T-helper 2 cell treated with Interferon-gamma antibody and Interleukin-4, amounts not matched to agents 5 μg/mL and 100 μg/mL, for 36 hours (primary cell): ENCODE data around the gene ANXA8.
"Not testable (repeated sequence)": the region's sequence is repeated elsewhere in the genome, so short reads cannot be mapped to it uniquely, and the experiment has no call there.

Source experiments
- DNase-seq: peaks from one replicate; pipeline ENCODE4 v3.0.0; 2021; ENCODE audit warnings: low spot score
- H3K27ac Mint-ChIP-seq: one replicate; pipeline ENCODE4 v1.8.0; 2021; ENCODE audit warnings: mild to moderate bottlenecking, mixed read lengths
- H3K27me3 Mint-ChIP-seq: one replicate; pipeline ENCODE4 v1.8.0; 2021; ENCODE audit warnings: low read depth, mixed read lengths
- H3K36me3 Mint-ChIP-seq: one replicate; pipeline ENCODE4 v1.8.0; 2021; ENCODE audit warnings: low read depth, mixed read lengths
- H3K4me1 Mint-ChIP-seq: one replicate; pipeline ENCODE4 v1.8.0; 2021; ENCODE audit warnings: low read depth, mixed read lengths
- H3K4me3 Mint-ChIP-seq: one replicate; pipeline ENCODE4 v1.8.0; 2022; ENCODE audit warnings: mild to moderate bottlenecking, moderate library complexity, mixed read lengths
- H3K9me3 Mint-ChIP-seq: one replicate; pipeline ENCODE4 v1.8.0; 2021; ENCODE audit warnings: mixed read lengths

Gene ANXA8

GRCh38 chr10:47456079-47456785 is 27.7 kb downstream of the ANXA8 start:
- no peaks in the 10 kb centered on the region for H3K9me3 Mint-ChIP-seq
- DNase-seq: no peak
- H3K4me1 Mint-ChIP-seq: peaks cover 22% of the 10 kb centered on the region
- H3K4me3 Mint-ChIP-seq: no peak overlapping the region
- H3K27me3 Mint-ChIP-seq: peaks cover 4% of the 10 kb centered on the region
- H3K27ac Mint-ChIP-seq: no peak overlapping the region
- no peaks in the 10 kb centered on the region for H3K36me3 Mint-ChIP-seq

- H3K27me3 Mint-ChIP-seq, H3K9me3 Mint-ChIP-seq, H3K36me3 Mint-ChIP-seq, H3K27ac Mint-ChIP-seq, DNase-seq, H3K4me3 Mint-ChIP-seq: not testable (repeated sequence)
- peaks cover 19% of the 10 kb centered on the region for H3K4me1 Mint-ChIP-seq
These were observed 28.4 kb downstream of the ANXA8 start for GRCh38 chr10:47455350-47456078.

GRCh38 chr10:47454780-47455058 is 29.2 kb downstream of the ANXA8 start:
- no peak overlapping the region for H3K27ac Mint-ChIP-seq
- H3K4me3 Mint-ChIP-seq: no peak overlapping the region
- peaks cover 4% of the 10 kb centered on the region for H3K27me3 Mint-ChIP-seq
- peaks cover 19% of the 10 kb centered on the region for H3K4me1 Mint-ChIP-seq
- H3K36me3 Mint-ChIP-seq: no peaks in the 10 kb centered on the region
- DNase-seq: no peak
- no peaks in the 10 kb centered on the region for H3K9me3 Mint-ChIP-seq

- Mint-ChIP-seq H3K27me3 (peaks cover 4% of the 10 kb centered on the region), H3K9me3 (no peaks in the 10 kb centered on the region), H3K4me3 (no peak overlapping the region), H3K4me1 (peaks cover 19% of the 10 kb centered on the region), H3K36me3 (no peaks in the 10 kb centered on the region), H3K27ac (no peak overlapping the region)
- no peak for DNase-seq
These were observed 29.7 kb downstream of the ANXA8 start for GRCh38 chr10:47454008-47454779.

GRCh38 chr10:47453141-47454007 is 30.5 kb downstream of the ANXA8 start:
- peaks cover 22% of the 10 kb centered on the region for H3K4me1 Mint-ChIP-seq
- no peaks in the 10 kb centered on the region for H3K9me3 Mint-ChIP-seq
- no peak for DNase-seq
- peaks cover 4% of the 10 kb centered on the region for H3K27me3 Mint-ChIP-seq
- no peaks in the 10 kb centered on the region for H3K36me3 Mint-ChIP-seq
- H3K27ac Mint-ChIP-seq: no peak overlapping the region
- H3K4me3 Mint-ChIP-seq: no peak overlapping the region

DNA sequence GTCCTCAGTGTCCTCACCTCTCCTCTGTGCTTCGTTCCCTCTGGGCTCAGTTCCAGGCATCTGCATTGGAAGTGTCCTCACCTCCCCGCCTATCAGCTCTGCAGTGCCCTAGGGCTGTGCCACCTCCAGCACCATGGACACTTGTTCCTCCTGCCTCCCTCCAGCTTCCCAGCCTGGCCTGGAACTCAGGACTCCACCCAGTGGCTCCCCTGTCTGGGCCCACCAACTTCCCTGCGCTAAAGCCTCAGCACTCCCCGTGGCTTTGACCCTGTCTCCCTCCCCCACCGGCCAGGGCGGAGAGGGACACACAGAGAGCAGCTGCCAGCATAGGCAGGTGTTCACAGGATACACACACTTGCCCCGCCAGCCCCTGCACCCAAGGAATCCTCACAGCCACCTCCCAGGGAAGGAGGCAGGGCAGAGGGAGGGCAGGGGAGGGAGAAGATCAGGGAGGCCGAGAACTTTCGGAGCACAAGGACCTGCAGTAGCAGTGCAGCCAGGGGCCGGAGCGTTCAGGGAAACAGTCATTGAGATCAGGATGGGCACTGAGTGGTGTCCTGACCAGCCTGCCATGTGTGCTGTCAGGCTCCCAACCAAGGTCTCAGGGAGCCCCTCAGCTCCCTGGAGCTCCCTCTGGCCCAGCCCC is 31.3 kb downstream of the ANXA8 start:
- no peak for DNase-seq
- no peaks in the 10 kb centered on the region for H3K36me3 Mint-ChIP-seq
- H3K27me3 Mint-ChIP-seq: peaks cover 4% of the 10 kb centered on the region
- peaks cover 30% of the 10 kb centered on the region for H3K4me1 Mint-ChIP-seq
- H3K4me3 Mint-ChIP-seq: no peak overlapping the region
- no peaks in the 10 kb centered on the region for H3K9me3 Mint-ChIP-seq
- no peak overlapping the region for H3K27ac Mint-ChIP-seq

GRCh38 chr10:47451998-47452494 is 31.9 kb downstream of the ANXA8 start:
- Mint-ChIP-seq H3K9me3 (no peaks in the 10 kb centered on the region), H3K36me3 (no peaks in the 10 kb centered on the region), H3K4me1 (peaks cover 30% of the 10 kb centered on the region), H3K4me3 (no peak overlapping the region), H3K27ac (no peak overlapping the region), H3K27me3 (peaks cover 4% of the 10 kb centered on the region)
- DNase-seq: no peak

DNA sequence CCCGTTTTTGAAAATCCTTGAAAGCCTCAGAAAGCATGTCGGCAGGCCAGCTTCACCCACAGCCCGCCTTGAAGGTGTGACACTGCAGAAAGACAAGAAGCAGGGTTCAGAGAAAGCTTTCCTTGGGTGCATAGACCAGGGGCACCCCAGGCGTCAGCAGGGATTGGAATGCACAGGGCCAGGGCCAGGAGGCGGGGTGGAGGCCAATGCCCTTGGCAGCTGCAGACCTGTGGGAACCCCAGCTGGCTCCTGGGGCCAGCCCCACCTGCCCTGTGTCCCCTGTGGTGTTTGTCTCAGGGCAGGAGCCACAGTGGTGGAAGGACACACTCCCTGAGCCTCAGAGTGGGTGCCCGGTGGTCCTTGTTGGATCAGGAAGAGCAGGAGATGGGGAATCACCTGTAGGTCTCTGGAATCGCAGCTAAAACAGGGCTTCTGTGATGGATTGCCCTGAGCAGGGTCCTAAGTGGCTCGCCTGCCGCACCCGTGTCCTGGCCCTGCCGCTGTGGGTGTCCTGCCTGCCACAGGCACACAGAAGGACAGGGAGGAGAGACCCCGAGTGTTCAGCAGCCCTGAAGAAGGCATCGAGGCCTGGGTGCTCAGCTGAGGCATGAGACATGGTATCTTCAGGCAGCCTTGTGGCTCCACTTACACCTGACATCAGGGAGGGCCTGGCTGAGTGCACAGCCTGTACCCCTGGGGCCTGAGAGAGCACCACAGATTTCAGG is 32.5 kb downstream of the ANXA8 start:
- Mint-ChIP-seq H3K27ac (no peak overlapping the region), H3K27me3 (peaks cover 4% of the 10 kb centered on the region), H3K36me3 (no peaks in the 10 kb centered on the region), H3K9me3 (no peaks in the 10 kb centered on the region), H3K4me1 (peaks cover 30% of the 10 kb centered on the region), H3K4me3 (no peak overlapping the region)
- no peak for DNase-seq

DNA sequence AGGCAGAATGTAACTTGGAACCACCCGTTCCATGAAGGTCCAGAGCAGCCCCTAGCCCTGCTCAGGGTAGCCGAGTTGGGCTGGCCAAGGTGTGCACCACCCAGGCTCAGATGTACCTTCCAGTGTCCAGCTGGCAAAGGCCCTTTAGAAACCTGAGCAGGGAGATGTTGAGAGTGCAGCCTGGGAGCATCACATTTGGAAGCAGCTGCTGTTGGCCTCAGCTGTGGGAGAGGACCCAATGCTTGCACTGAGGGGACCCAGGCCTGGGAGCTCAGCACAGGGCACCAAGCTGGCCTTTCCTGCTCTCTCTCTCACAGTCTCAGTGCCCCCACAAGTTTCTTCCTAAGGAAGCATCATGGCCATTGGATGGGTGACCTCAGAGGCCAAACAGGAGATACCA is 33.5 kb downstream of the ANXA8 start:
- Mint-ChIP-seq H3K27ac (no peak overlapping the region), H3K4me1 (peaks cover 28% of the 10 kb centered on the region), H3K36me3 (peaks cover 6% of the 10 kb centered on the region), H3K4me3 (no peak overlapping the region), H3K27me3 (peaks cover 4% of the 10 kb centered on the region), H3K9me3 (peaks cover 7% of the 10 kb centered on the region)
- DNase-seq: no peak

DNA sequence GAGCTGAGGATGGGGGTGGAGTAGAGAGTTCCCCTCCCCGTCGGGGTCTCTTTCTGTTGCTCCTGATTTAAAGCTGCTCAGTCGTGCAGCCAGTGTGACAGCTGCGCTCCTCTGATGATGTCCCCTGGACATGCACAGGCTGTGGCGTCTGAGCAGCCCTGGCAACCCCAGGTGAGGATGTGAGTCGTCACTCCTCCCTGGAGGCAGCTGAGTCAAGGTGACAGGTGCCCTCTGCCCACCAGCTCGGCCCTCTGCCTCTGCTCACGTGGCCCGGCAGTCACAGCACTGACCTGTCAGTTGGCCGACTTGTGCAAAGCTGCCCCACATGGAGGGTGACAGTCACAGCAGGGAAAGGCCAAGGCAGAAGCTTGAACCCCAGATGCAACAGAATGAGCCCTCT is 33.9 kb downstream of the ANXA8 start:
- DNase-seq: no peak
- H3K4me3 Mint-ChIP-seq: no peak overlapping the region
- peaks cover 12% of the 10 kb centered on the region for H3K9me3 Mint-ChIP-seq
- H3K4me1 Mint-ChIP-seq: peaks cover 25% of the 10 kb centered on the region
- peaks cover 9% of the 10 kb centered on the region for H3K36me3 Mint-ChIP-seq
- peaks cover 4% of the 10 kb centered on the region for H3K27me3 Mint-ChIP-seq
- no peak overlapping the region for H3K27ac Mint-ChIP-seq

DNA sequence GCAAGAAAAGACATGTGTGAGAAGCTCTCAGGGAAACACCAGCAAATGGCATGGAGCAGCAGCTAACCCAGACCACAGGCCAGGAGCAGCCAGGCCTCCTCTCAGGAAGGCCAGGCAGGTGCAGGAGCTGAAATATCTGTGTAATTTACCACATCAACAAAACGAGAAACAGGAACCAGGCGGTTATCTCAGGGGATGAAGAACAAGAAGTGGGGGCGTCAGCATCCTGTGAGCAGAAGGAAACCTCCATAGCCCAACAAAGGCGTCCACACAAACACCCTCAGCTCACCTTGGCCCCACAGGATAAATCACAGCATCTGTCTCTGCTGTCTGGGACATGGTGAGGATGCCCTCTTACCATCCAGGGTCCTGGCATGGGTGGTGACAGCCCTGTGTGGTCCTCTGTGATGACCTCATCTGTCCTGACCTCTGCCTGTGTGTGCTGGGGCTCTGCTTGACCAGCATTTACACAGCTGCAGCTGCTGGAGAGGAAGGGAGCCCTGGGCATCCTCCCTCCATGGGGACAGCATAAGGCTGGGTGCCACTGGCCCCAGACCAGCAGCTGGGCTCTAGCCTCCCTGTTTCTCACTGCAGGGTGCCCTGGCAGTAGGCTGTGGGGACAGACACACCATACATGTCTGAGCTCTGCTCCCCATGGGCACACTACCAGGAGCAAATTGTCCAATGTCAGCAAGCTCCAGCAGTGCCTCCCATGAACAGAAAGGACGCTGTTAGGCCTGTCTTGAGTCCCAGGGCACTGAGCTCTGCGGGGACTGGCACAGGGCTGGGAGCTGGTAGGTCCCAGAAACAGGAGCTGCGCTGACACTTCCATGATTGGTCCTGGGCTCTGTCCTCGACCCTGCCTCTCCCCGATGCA is 34.6 kb downstream of the ANXA8 start:
- no peaks in the 10 kb centered on the region for H3K27me3 Mint-ChIP-seq
- no peak overlapping the region for H3K4me3 Mint-ChIP-seq
- H3K4me1 Mint-ChIP-seq: peaks cover 20% of the 10 kb centered on the region
- peaks cover 9% of the 10 kb centered on the region for H3K36me3 Mint-ChIP-seq
- H3K9me3 Mint-ChIP-seq: peaks cover 12% of the 10 kb centered on the region
- no peak overlapping the region for H3K27ac Mint-ChIP-seq
- DNase-seq: no peak

DNA sequence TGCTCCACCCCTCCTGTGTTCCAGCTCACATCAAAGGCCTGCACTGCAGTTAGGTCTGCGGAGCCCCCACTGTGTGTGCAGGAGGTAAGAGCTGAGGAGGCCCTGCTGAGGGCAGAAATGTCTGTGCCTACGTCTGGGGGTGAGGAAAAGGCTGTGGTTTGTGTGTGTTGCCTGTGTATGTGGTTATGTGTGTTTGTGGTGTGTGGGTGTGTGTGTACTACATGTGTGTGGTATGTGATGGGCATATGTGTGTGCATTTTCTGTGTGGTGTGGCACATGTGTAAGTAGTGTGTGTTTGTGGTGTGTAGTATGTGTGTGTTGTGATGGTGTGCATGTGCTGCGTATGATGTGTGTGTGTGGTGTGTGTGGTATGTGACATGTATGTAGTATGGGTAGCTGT is 36.2 kb downstream of the ANXA8 start:
- no peak for DNase-seq
- Mint-ChIP-seq H3K27ac (no peak overlapping the region), H3K4me3 (no peak overlapping the region), H3K36me3 (peaks cover 9% of the 10 kb centered on the region), H3K9me3 (peaks cover 12% of the 10 kb centered on the region), H3K4me1 (peaks cover 16% of the 10 kb centered on the region), H3K27me3 (no peaks in the 10 kb centered on the region)
